T-cell (primary cell): ENCODE results near the gene AGMO. TPM values are rescaled to one million over a fixed set of nuclear protein-coding genes. Genes with fewer than 3 reads are reported as not detected.

ENCODE experiments used
- ATAC-seq, 4 experiments: fragments of 200-7000 bp in 3 of 4; fragments of 150-1000 bp in 1 of 4; cut with Tn5 transposase; replicated peaks in 1 of 4; 1 replicate in 3 of 4; 2 replicates in 1 of 4; pipeline ENCODE4 v1.10.0; 2021; ENCODE audit warnings: moderate library complexity in 3 of 4, mild to moderate bottlenecking in 2 of 4, moderate number of reproducible peaks in 1 of 4
- CTCF ChIA-PET, 2 donors: fragments of 300-600 bp; sonication (Branson Sonifier 250); formaldehyde crosslinking; loops; one replicate each; lab custom pipeline; 2022; ENCODE audit warnings: antibody characterized with exemption in 2 of 2; lab: Charles Lee
- POLR2A ChIA-PET, 2 donors: fragments of 300-600 bp; sonication (Branson Sonifier 250); formaldehyde crosslinking; loops; one replicate each; lab custom pipeline; 2022; ENCODE audit warnings: antibody characterized with exemption in 2 of 2; lab: Charles Lee
- DNase-seq, 35 experiments: peaks; one replicate each; pipeline versions ENCODE4 v3.0.0 to v3.0.0-alpha.2; 2013 to 2023
- H3K27ac ChIP-seq: one replicate; pipeline ENCODE4 v1.5.1; 2013; ENCODE audit warnings: low read length
- H3K27me3 ChIP-seq, 2 experiments: replicated peaks in 1 of 2; 1 replicate in 1 of 2; 2 replicates in 1 of 2; pipeline versions ENCODE4 v1.6.1 to v1.7.0; 2013; ENCODE audit warnings: low read length in 1 of 2, mixed read lengths in 1 of 2; ENCODE audit not compliant: control insufficient read depth in 2 of 2, insufficient read depth in 2 of 2; ENCODE audit errors: extremely low read depth in 1 of 2
- H3K36me3 ChIP-seq, 2 donors: 1 replicate in 1 of 2; 2 replicates in 1 of 2; pipeline versions ENCODE4 v1.6.1 to v1.7.0; 2013; ENCODE audit warnings: low read length in 1 of 2; ENCODE audit not compliant: control insufficient read depth in 2 of 2, insufficient read depth in 1 of 2; ENCODE audit errors: extremely low read depth in 1 of 2
- H3K4me1 ChIP-seq, 2 experiments: 1 replicate in 1 of 2; 2 replicates in 1 of 2; pipeline versions ENCODE4 v1.6.1 to v1.7.0; 2013; ENCODE audit warnings: low read length in 2 of 2, mixed read lengths in 1 of 2; ENCODE audit not compliant: insufficient read depth in 2 of 2, control insufficient read depth in 1 of 2; ENCODE audit errors: extremely low read depth in 1 of 2
- H3K4me3 ChIP-seq, 2 donors: 1 replicate in 1 of 2; 2 replicates in 1 of 2; pipeline versions ENCODE4 v1.5.1 to v1.7.0; 2013; ENCODE audit warnings: mild to moderate bottlenecking in 2 of 2, low read length in 1 of 2, moderate library complexity in 1 of 2; ENCODE audit not compliant: control insufficient read depth in 1 of 2; ENCODE audit errors: extremely low read depth in 1 of 2
- H3K9me3 ChIP-seq: 2 replicates; pipeline ENCODE4 v1.7.0; 2013
- H3K27ac Mint-ChIP-seq, 2 donors: one replicate each; pipeline ENCODE4 v1.8.0; 2020 to 2021; ENCODE audit warnings: mild to moderate bottlenecking in 2 of 2, mixed read lengths in 2 of 2
- H3K27me3 Mint-ChIP-seq, 2 donors: one replicate each; pipeline ENCODE4 v1.8.0; 2021 to 2022; ENCODE audit warnings: mixed read lengths in 2 of 2
- H3K36me3 Mint-ChIP-seq: one replicate; pipeline ENCODE4 v1.8.0; 2021; ENCODE audit warnings: mixed read lengths
- H3K4me1 Mint-ChIP-seq, 3 donors: one replicate each; pipeline ENCODE4 v1.8.0; 2020 to 2022; ENCODE audit warnings: mixed read lengths in 3 of 3, mild to moderate bottlenecking in 1 of 3
- H3K4me3 Mint-ChIP-seq, 3 donors: one replicate each; pipeline ENCODE4 v1.8.0; 2020 to 2022; ENCODE audit warnings: mild to moderate bottlenecking in 3 of 3, mixed read lengths in 3 of 3, moderate library complexity in 3 of 3
- H3K9me3 Mint-ChIP-seq, 3 donors: one replicate each; pipeline ENCODE4 v1.8.0; 2020 to 2022; ENCODE audit warnings: mixed read lengths in 3 of 3
- WGBS: methylation state at CpG from one replicate; pipeline ENCODE4 v1.1.5; 2013; ENCODE audit warnings: missing lambda C conversion rate; ENCODE audit not compliant: insufficient coverage; 5-methylcytosine and 5-hydroxymethylcytosine counted together
- total RNA-seq, 35 experiments: library from RNA in 6 of 35; stranded (reverse) in 6 of 35; fragments of 120-200 nt in 1 of 35; gene quantifications; one replicate each; pipeline versions ENCODE4 v1.2.1 to v1.2.4 and lab custom pipeline; 2013 to 2026

The AGMO gene
- total RNA-seq, 5 donors from 2014 or later (not counting 1 experiment from before 2014, with no cell fraction given), result not detected

- POLR2A ChIA-PET, result no interaction called here
- WGBS, result 77% methylated on average over 3 of the region's 3 CpGs
- Mint-ChIP-seq H3K9me3 (peaks cover 7 to 16% (median 12%) of the 10 kb centered on the region in 3 donors), H3K4me3 (no peak overlapping the region), H3K27ac (no peak overlapping the region), H3K4me1 (no peaks in the 10 kb centered on the region), H3K36me3 (no peaks in the 10 kb centered on the region), H3K27me3 (no peaks in the 10 kb centered on the region)
- H3K36me3 ChIP-seq, result no peaks in the 10 kb centered on the region
- H3K4me3 ChIP-seq, result no peak overlapping the region
- CTCF ChIA-PET, result no interaction called here
- DNase-seq (no peak), ATAC-seq (no peak)
- H3K27me3 ChIP-seq, result no peaks in the 10 kb centered on the region
- H3K4me1 ChIP-seq, result no peaks in the 10 kb centered on the region
- H3K27ac ChIP-seq, result no peak overlapping the region
- no peaks in the 10 kb centered on the region for H3K9me3 ChIP-seq
These were observed 22.8 kb upstream of the AGMO start for GRCh38 chr7:15584575-15584974.

- Histone ChIP-seq H3K36me3 (no peaks in the 10 kb centered on the region), H3K27ac (no peak overlapping the region), H3K4me3 (no peak overlapping the region), H3K4me1 (no peaks in the 10 kb centered on the region), H3K9me3 (no peaks in the 10 kb centered on the region), H3K27me3 (no peaks in the 10 kb centered on the region)
- POLR2A ChIA-PET, result interaction anchor here in 1 of 2 donors (0.5 kb wide), 1 partner anchor 199 kb away, joined by 4 read pairs; no protein-coding TSS in a partner anchor
- Mint-ChIP-seq H3K4me3 (no peak overlapping the region), H3K4me1 (no peaks in the 10 kb centered on the region), H3K27ac (no peak overlapping the region), H3K36me3 (no peaks in the 10 kb centered on the region), H3K27me3 (no peaks in the 10 kb centered on the region), H3K9me3 (peaks cover 4 to 11% (median 7%) of the 10 kb centered on the region in 3 donors)
- no CpG with 5 or more reads among the region's 1 CpG for WGBS
- no peak for ATAC-seq
- CTCF ChIA-PET, result no interaction called here
- no peak for DNase-seq
These were observed 21.0 kb upstream of the AGMO start for GRCh38 chr7:15582773-15583172.

GRCh38 chr7:15581352-15581951, 19.6 kb upstream of the AGMO start:
- no peak for DNase-seq

GRCh38 chr7:15580604-15581351, 19.0 kb upstream of the AGMO start:
- no peak overlapping the region for H3K4me3 Mint-ChIP-seq
- ATAC-seq, result no peak
- Histone ChIP-seq H3K27ac (no peak overlapping the region), H3K27me3 (no peaks in the 10 kb centered on the region), H3K4me3 (no peak overlapping the region), H3K9me3 (no peaks in the 10 kb centered on the region), H3K4me1 (no peaks in the 10 kb centered on the region), H3K36me3 (no peaks in the 10 kb centered on the region)
- ChIA-PET POLR2A (interaction anchor here in 1 of 2 donors (0.6 kb wide), 1 partner anchor 86 kb away, joined by 3 read pairs; no protein-coding TSS in a partner anchor), CTCF (no interaction called here)
- H3K27me3 Mint-ChIP-seq, result no peaks in the 10 kb centered on the region
- H3K36me3 Mint-ChIP-seq, result no peaks in the 10 kb centered on the region
- no peak overlapping the region for H3K27ac Mint-ChIP-seq
- peaks cover 5 to 8% (median 7%) of the 10 kb centered on the region in 3 donors for H3K9me3 Mint-ChIP-seq
- WGBS, result 100% methylated on average over 1 of the region's 3 CpGs
- DNase-seq, result no peak
- no peaks in the 10 kb centered on the region for H3K4me1 Mint-ChIP-seq

More at GRCh38 chr7:15581352-15581951, 19.6 kb upstream of the AGMO start:
- ATAC-seq, result no peak
- ChIA-PET CTCF (no interaction called here), POLR2A (interaction anchor here in 1 of 2 donors (0.6 kb wide), 1 partner anchor 86 kb away, joined by 3 read pairs; no protein-coding TSS in a partner anchor)
- Mint-ChIP-seq H3K27me3 (no peaks in the 10 kb centered on the region), H3K9me3 (peaks cover 5 to 8% (median 7%) of the 10 kb centered on the region in 3 donors), H3K36me3 (no peaks in the 10 kb centered on the region), H3K4me3 (no peak overlapping the region), H3K27ac (no peak overlapping the region), H3K4me1 (no peaks in the 10 kb centered on the region)
- H3K27ac ChIP-seq, result no peak overlapping the region
- no CpG with 5 or more reads among the region's 3 CpGs for WGBS
- no peaks in the 10 kb centered on the region for H3K9me3 ChIP-seq
- no peak overlapping the region for H3K4me3 ChIP-seq
- no peaks in the 10 kb centered on the region for H3K4me1 ChIP-seq
- no peaks in the 10 kb centered on the region for H3K27me3 ChIP-seq
- H3K36me3 ChIP-seq, result no peaks in the 10 kb centered on the region

- no CpG with 5 or more reads among the region's 2 CpGs for WGBS
- CTCF ChIA-PET, result no interaction called here
- no peak for ATAC-seq
These were observed 15.8 kb upstream of the AGMO start for GRCh38 chr7:15577600-15577999.

GRCh38 chr7:15571301-15571878, 9.6 kb upstream of the AGMO start:
- Mint-ChIP-seq H3K4me3 (no peak overlapping the region), H3K9me3 (peaks cover 3 to 18% (median 13%) of the 10 kb centered on the region in 3 donors), H3K27me3 (no peaks in the 10 kb centered on the region), H3K4me1 (no peaks in the 10 kb centered on the region), H3K36me3 (no peaks in the 10 kb centered on the region), H3K27ac (no peak overlapping the region)
- H3K27ac ChIP-seq, result no peak overlapping the region
- no peaks in the 10 kb centered on the region for H3K9me3 ChIP-seq
- CTCF ChIA-PET, result no interaction called here
- POLR2A ChIA-PET, result no interaction called here
- DNase-seq (no peak), ATAC-seq (no peak)
- H3K36me3 ChIP-seq, result no peaks in the 10 kb centered on the region
- WGBS, result no CpG with 5 or more reads among the region's 3 CpGs
- no peak overlapping the region for H3K4me3 ChIP-seq
- no peaks in the 10 kb centered on the region for H3K27me3 ChIP-seq
- no peaks in the 10 kb centered on the region for H3K4me1 ChIP-seq

More at GRCh38 chr7:15577600-15577999, 15.8 kb upstream of the AGMO start:
- H3K27ac ChIP-seq, result no peak overlapping the region
- no peaks in the 10 kb centered on the region for H3K36me3 ChIP-seq
- H3K9me3 Mint-ChIP-seq, result peaks cover 2 to 15% (median 5%) of the 10 kb centered on the region in 3 donors
- no peak for DNase-seq
- H3K4me3 Mint-ChIP-seq, result no peak overlapping the region
- POLR2A ChIA-PET, result no interaction called here
- no peak overlapping the region for H3K4me3 ChIP-seq
- no peak overlapping the region for H3K27ac Mint-ChIP-seq
- H3K36me3 Mint-ChIP-seq, result no peaks in the 10 kb centered on the region
- H3K4me1 Mint-ChIP-seq, result no peaks in the 10 kb centered on the region
- no peaks in the 10 kb centered on the region for H3K9me3 ChIP-seq
- no peaks in the 10 kb centered on the region for H3K27me3 ChIP-seq
- no peaks in the 10 kb centered on the region for H3K27me3 Mint-ChIP-seq
- H3K4me1 ChIP-seq, result no peaks in the 10 kb centered on the region
